HCT116 (cell line): ENCODE measurements around the gene MYOM1. TPM values are rescaled to one million over a fixed set of nuclear protein-coding genes. Genes with fewer than 3 reads are reported as not detected.

Experiments used
- ATAC-seq: fragments of 200-7000 bp; cut with Tn5 transposase; 2 replicates; pipeline ENCODE4 v1.9.1; 2020; ENCODE audit warnings: mild to moderate bottlenecking, moderate library complexity
- BruUV-seq: library from RNA; stranded (reverse); fragments of 400-500 nt; replicated peaks from 2 replicates; lab custom pipeline; 2021; lab: Mats Ljungman, UMichigan
- CTCF ChIA-PET: fragments of 300-600 bp; sonication (Branson Sonifier 250); formaldehyde crosslinking; loops from one replicate; lab custom pipeline; 2021; ENCODE audit warnings: antibody characterized with exemption; lab: Charles Lee
- POLR2A ChIA-PET: fragments of 300-600, 350-600 bp; sonication (Branson Sonifier 250); formaldehyde crosslinking; loops from one replicate; lab custom pipeline; 2021; ENCODE audit warnings: antibody characterized with exemption; lab: Charles Lee
- RAD21 ChIA-PET, 2 experiments: fragments of 300-600 bp; sonication (Branson Sonifier 250); formaldehyde crosslinking; loops; one replicate each; lab custom pipeline; 2023; ENCODE audit warnings: low total read pairs in 2 of 2; ENCODE audit not compliant: uncharacterized antibody in 2 of 2, unreplicated experiment in 2 of 2, low non-redundant PET in 1 of 2; lab: Charles Lee
- DNase-seq: peaks from one replicate; pipeline ENCODE4 v3.0.0-alpha.2; 2010; ENCODE audit warnings: low read depth, low spot score
- H2AFZ ChIP-seq: fragments of 200-600 bp; shearing (Covaris generic), sonication (generic); 2 replicates; pipeline ENCODE4 v1.6.1; 2017; ENCODE audit warnings: low read depth, mixed run types, mixed read lengths, antibody characterized with exemption, low read length; ENCODE audit not compliant: poor library complexity, severe bottlenecking
- H3K27ac ChIP-seq: 2 replicates; pipeline ENCODE4 v1.5.1; 2012; ENCODE audit warnings: low read depth, low read length
- H3K27me3 ChIP-seq: fragments of 200-600 bp; sonication (generic); 2 replicates; pipeline ENCODE4 v1.6.1; 2016; ENCODE audit warnings: mixed run types, low read length, mixed read lengths; ENCODE audit not compliant: insufficient read depth
- H3K36me3 ChIP-seq, 2 experiments: fragments of 200-500 bp in 1 of 2; fragments of 200-600 bp in 1 of 2; sonication (Bioruptor generic) in 1 of 2; sonication (generic) in 1 of 2; 2 replicates each; pipeline versions ENCODE4 v1.5.1 to v1.6.1; 2014 to 2016; ENCODE audit warnings: low read length in 2 of 2, inconsistent platforms in 1 of 2, mixed read lengths in 1 of 2, mixed run types in 1 of 2; ENCODE audit not compliant: insufficient read depth in 2 of 2, control insufficient read depth in 1 of 2
- H3K4me1 ChIP-seq, 2 experiments: fragments of 200-600 bp in 1 of 2; sonication (generic) in 1 of 2; 2 replicates each; pipeline versions ENCODE4 v1.5.1 to v1.6.1; 2012 to 2017; ENCODE audit warnings: low read length in 2 of 2, inconsistent platforms in 1 of 2, mild to moderate bottlenecking in 1 of 2, mixed read lengths in 1 of 2, mixed run types in 1 of 2, moderate library complexity in 1 of 2; ENCODE audit not compliant: insufficient read depth in 2 of 2, control insufficient read depth in 1 of 2
- H3K4me2 ChIP-seq: fragments of 200-600 bp; sonication (generic); 2 replicates; pipeline ENCODE4 v1.6.1; 2017; ENCODE audit warnings: mixed run types, low read length, mixed read lengths
- H3K4me3 ChIP-seq, 2 experiments: fragments of 200-600 bp in 1 of 2; sonication (generic) in 1 of 2; replicated peaks in 1 of 2; 2 replicates each; pipeline ENCODE4 v1.5.1; 2011 to 2016; ENCODE audit warnings: low read length in 2 of 2, control low read depth in 1 of 2, low read depth in 1 of 2, mild to moderate bottlenecking in 1 of 2, mixed read lengths in 1 of 2, mixed run types in 1 of 2
- H3K79me2 ChIP-seq: fragments of 200-600 bp; sonication (generic); 2 replicates; pipeline ENCODE4 v1.6.1; 2017; ENCODE audit warnings: mild to moderate bottlenecking, mixed run types, low read length, moderate library complexity, mixed read lengths; ENCODE audit not compliant: insufficient read depth
- H3K9ac ChIP-seq: fragments of 200-600 bp; sonication (generic); 2 replicates; pipeline ENCODE4 v1.6.1; 2016; ENCODE audit warnings: low read length, mixed read lengths
- H3K9me2 ChIP-seq: fragments of 200-600 bp; sonication (generic), shearing (Covaris generic); 2 replicates; pipeline ENCODE4 v1.6.1; 2017; ENCODE audit warnings: mixed run types, mild to moderate bottlenecking, moderate library complexity; ENCODE audit not compliant: insufficient read depth
- H3K9me3 ChIP-seq, 2 experiments: fragments of 200-500 bp in 1 of 2; fragments of 200-600 bp in 1 of 2; sonication (Bioruptor generic) in 1 of 2; sonication (generic) in 1 of 2; 2 replicates each; pipeline ENCODE4 v1.6.1; 2014 to 2017; ENCODE audit warnings: low read length in 2 of 2, mixed read lengths in 2 of 2, inconsistent platforms in 1 of 2, low read depth in 1 of 2, mild to moderate bottlenecking in 1 of 2, mixed run types in 1 of 2, moderate library complexity in 1 of 2; ENCODE audit not compliant: control insufficient read depth in 1 of 2, insufficient read depth in 1 of 2
- H4K20me1 ChIP-seq: fragments of 200-600 bp; sonication (generic), shearing (Covaris generic); 2 replicates; pipeline ENCODE4 v1.6.1; 2017; ENCODE audit warnings: mixed run types, mild to moderate bottlenecking, moderate library complexity; ENCODE audit not compliant: insufficient read depth
- ATF3 ChIP-seq: IDR thresholded peaks from 2 replicates; pipeline ENCODE4 v1.6.1; 2012
- CTCF ChIP-seq, 3 experiments: fragments of 200-600 bp in 1 of 3; sonication (generic) in 1 of 3; IDR thresholded peaks in 2 of 3; conservative IDR thresholded peaks in 1 of 3; 2 replicates each; pipeline ENCODE4 v1.5.1; 2012 to 2017; ENCODE audit warnings: low read depth in 2 of 3, low read length in 2 of 3, antibody characterized with exemption in 1 of 3, borderline replicate concordance in 1 of 3, control low read depth in 1 of 3, mild to moderate bottlenecking in 1 of 3, mixed read lengths in 1 of 3, mixed run types in 1 of 3, moderate library complexity in 1 of 3; ENCODE audit not compliant: insufficient read depth in 1 of 3
- ELF1 ChIP-seq: IDR thresholded peaks from 2 replicates; pipeline ENCODE4 v1.6.1; 2012; ENCODE audit warnings: low read depth, borderline replicate concordance
- POLR2A ChIP-seq: IDR thresholded peaks from 2 replicates; pipeline ENCODE4 v1.7.0; 2011; ENCODE audit warnings: borderline replicate concordance; ENCODE audit not compliant: insufficient read depth, insufficient read length; ENCODE audit errors: extremely low read depth
- YY1 ChIP-seq: IDR thresholded peaks from 2 replicates; pipeline ENCODE4 v1.6.1; 2011; ENCODE audit warnings: low read length, low read depth, moderate library complexity, mild to moderate bottlenecking; ENCODE audit not compliant: insufficient replicate concordance; ENCODE audit errors: extremely low read depth
- intact Hi-C: fragments of 100-400 bp; cut with micrococcal nuclease; formaldehyde crosslinking; loops from 2 replicates; pipeline ENCODE4 v1.10.0; 2022
- total RNA-seq: library from RNA; stranded (reverse); gene quantifications from one replicate; pipeline ENCODE4 v1.2.1, GENCODE V29; 2021; ENCODE audit not compliant: unreplicated experiment

Gene MYOM1
- total RNA-seq, 1 experiment from 2014 or later, result 0.52 TPM

GRCh38 chr18:3067165-3067661, 152.6 kb downstream of the MYOM1 start:
- RAD21 ChIA-PET, result no interaction called here
- Histone ChIP-seq H3K27me3 (no peaks in the 10 kb centered on the region), H3K79me2 (no peaks in the 10 kb centered on the region), H3K4me3 (no peak overlapping the region), H4K20me1 (no peaks in the 10 kb centered on the region), H3K27ac (no peak overlapping the region), H3K36me3 (no peaks in the 10 kb centered on the region), H2AFZ (no peak overlapping the region), H3K9ac (no peak overlapping the region), H3K4me1 (no peaks in the 10 kb centered on the region), H3K9me2 (no peaks in the 10 kb centered on the region), H3K4me2 (no peak overlapping the region), H3K9me3 (no peaks in the 10 kb centered on the region)
- TF ChIP-seq CTCF (IDR thresholded peaks at IDR 0.05 in 2 of 3, conservative IDR thresholded peaks at IDR 0.05 in 1 of 3; ENCODE audit: borderline replicate concordance in 1 of 3, insufficient read depth in 1 of 3, low read depth in 2 of 3, low read length in 2 of 3) (no peak), YY1 (no peak), ATF3 (no peak), ELF1 (no peak)
- CTCF ChIA-PET, result no interaction called here
- intact Hi-C loops, result no loop called here
- ATAC-seq (no peak), DNase-seq (no peak)
- BruUV-seq, result no TSS peak
- POLR2A ChIA-PET, result no interaction called here

GRCh38 chr18:3066341-3067110, 153.2 kb downstream of the MYOM1 start:
- Histone ChIP-seq H3K9ac (no peak overlapping the region), H3K4me2 (no peak overlapping the region), H3K9me3 (no peaks in the 10 kb centered on the region), H3K36me3 (no peaks in the 10 kb centered on the region), H3K4me1 (no peaks in the 10 kb centered on the region), H3K9me2 (no peaks in the 10 kb centered on the region), H3K27ac (no peak overlapping the region), H3K4me3 (no peak overlapping the region), H3K27me3 (no peaks in the 10 kb centered on the region), H2AFZ (no peak overlapping the region), H3K79me2 (no peaks in the 10 kb centered on the region), H4K20me1 (no peaks in the 10 kb centered on the region)
- BruUV-seq, result no TSS peak
- no peak for ATAC-seq
- ChIA-PET CTCF (no interaction called here), RAD21 (no interaction called here), POLR2A (no interaction called here)
- TF ChIP-seq CTCF (IDR thresholded peaks at IDR 0.05 in 2 of 3, conservative IDR thresholded peaks at IDR 0.05 in 1 of 3; ENCODE audit: borderline replicate concordance in 1 of 3, insufficient read depth in 1 of 3, low read depth in 2 of 3, low read length in 2 of 3), result no peak
- no peak for TF ChIP-seq POLR2A
- no peak for TF ChIP-seq ATF3
- intact Hi-C loops, result no loop called here
- no peak for DNase-seq
